Cardiac muscle cell (in vitro differentiated cells and primary cell): Measurements from ENCODE around the gene BCAS3. TPM values are rescaled to one million over a fixed set of nuclear protein-coding genes. Genes with fewer than 3 reads are reported as not detected.

Experiments used
- DNase-seq, 2 donors: peaks; one replicate each; pipeline versions ENCODE4 v3.0.0 to v3.0.0-alpha.2; 2010 to 2017; ENCODE audit warnings: low read depth in 1 of 2, low spot score in 1 of 2
- H3K27ac ChIP-seq: fragments of 200-600 bp; sonication (generic); 2 replicates; pipeline ENCODE4 v1.5.1; 2016
- H3K27me3 ChIP-seq: fragments of 200-600 bp; sonication (generic); 2 replicates; pipeline ENCODE4 v1.6.0; 2016; ENCODE audit warnings: control low read depth
- H3K36me3 ChIP-seq: fragments of 200-600 bp; sonication (generic); 2 replicates; pipeline ENCODE4 v1.5.1; 2016; ENCODE audit warnings: control low read depth
- H3K4me1 ChIP-seq: fragments of 200-600 bp; sonication (generic); 2 replicates; pipeline ENCODE4 v1.8.1; 2017; ENCODE audit warnings: low read depth, mild to moderate bottlenecking, mixed run types
- H3K4me3 ChIP-seq: fragments of 200-600 bp; sonication (generic); 2 replicates; pipeline ENCODE4 v1.5.1; 2016; ENCODE audit warnings: mild to moderate bottlenecking
- H3K9me3 ChIP-seq: fragments of 200-600 bp; sonication (generic); 2 replicates; pipeline ENCODE4 v1.5.1; 2017; ENCODE audit warnings: low read depth, mild to moderate bottlenecking, control low read depth
- polyA plus RNA-seq: library from polyadenylated mRNA; unstranded; fragments of >200 nt; fragmentation: Nextera tagmentation; extraction: Ambion mirVana; gene quantifications from 2 replicates; pipeline ENCODE4 v1.2.1, GENCODE V29; 2016
- total RNA-seq: library from RNA; depleted of rRNA; stranded (reverse); fragments of >200 nt; gene quantifications from 2 replicates; pipeline ENCODE4 v1.2.3, GENCODE V29; 2016
- TF ChIP-seq, protein P1 (sequence below): IDR thresholded peaks from 2 replicates; pipeline ENCODE4 v1.5.1; 2012; ENCODE audit warnings: low read depth, mild to moderate bottlenecking, low read length

Gene BCAS3
- total and polyA plus RNA-seq, 2 experiments from 2014 or later = 36.5 to 39.6 TPM

- Histone ChIP-seq H3K4me1 (peaks cover 39% of the 10 kb centered on the region), H3K27ac (peak overlapping the region; percentile 15), H3K9me3 (no peaks in the 10 kb centered on the region), H3K27me3 (no peaks in the 10 kb centered on the region), H3K4me3 (no peak overlapping the region), H3K36me3 (no peaks in the 10 kb centered on the region)
- no peak for DNase-seq
- TF ChIP-seq, protein P1, sequence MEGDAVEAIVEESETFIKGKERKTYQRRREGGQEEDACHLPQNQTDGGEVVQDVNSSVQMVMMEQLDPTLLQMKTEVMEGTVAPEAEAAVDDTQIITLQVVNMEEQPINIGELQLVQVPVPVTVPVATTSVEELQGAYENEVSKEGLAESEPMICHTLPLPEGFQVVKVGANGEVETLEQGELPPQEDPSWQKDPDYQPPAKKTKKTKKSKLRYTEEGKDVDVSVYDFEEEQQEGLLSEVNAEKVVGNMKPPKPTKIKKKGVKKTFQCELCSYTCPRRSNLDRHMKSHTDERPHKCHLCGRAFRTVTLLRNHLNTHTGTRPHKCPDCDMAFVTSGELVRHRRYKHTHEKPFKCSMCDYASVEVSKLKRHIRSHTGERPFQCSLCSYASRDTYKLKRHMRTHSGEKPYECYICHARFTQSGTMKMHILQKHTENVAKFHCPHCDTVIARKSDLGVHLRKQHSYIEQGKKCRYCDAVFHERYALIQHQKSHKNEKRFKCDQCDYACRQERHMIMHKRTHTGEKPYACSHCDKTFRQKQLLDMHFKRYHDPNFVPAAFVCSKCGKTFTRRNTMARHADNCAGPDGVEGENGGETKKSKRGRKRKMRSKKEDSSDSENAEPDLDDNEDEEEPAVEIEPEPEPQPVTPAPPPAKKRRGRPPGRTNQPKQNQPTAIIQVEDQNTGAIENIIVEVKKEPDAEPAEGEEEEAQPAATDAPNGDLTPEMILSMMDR = no peak
Measured at GRCh38 chr17:61204456-61204855, 526.8 kb downstream of the BCAS3 start.

DNA sequence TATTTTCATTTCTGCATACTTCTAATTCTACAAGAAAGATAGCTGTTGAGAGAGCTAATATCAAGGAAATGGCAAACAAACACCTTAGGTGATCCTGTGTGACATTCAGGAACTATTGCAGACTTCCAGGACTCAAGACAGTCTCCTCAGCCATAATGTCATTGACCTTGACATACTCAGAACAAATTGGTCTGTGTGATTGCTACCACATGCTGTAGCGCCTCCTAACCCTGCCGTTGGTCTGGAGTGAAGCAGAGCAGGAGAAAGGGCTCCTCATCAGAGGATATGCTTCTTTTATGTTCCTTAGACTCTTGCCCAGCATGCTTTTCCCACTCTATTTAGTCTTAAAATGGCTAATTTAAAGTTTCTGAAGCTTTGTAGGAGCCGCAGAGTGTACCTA lies 527.8 kb downstream of the BCAS3 start:
- DNase-seq = no peak
- no peak overlapping the region for H3K4me3 ChIP-seq
- TF ChIP-seq, protein P1 = no peak
- H3K27me3 ChIP-seq = no peaks in the 10 kb centered on the region
- no peaks in the 10 kb centered on the region for H3K36me3 ChIP-seq
- H3K27ac ChIP-seq = no peak overlapping the region
- H3K9me3 ChIP-seq = no peaks in the 10 kb centered on the region
- H3K4me1 ChIP-seq = peaks cover 43% of the 10 kb centered on the region

GRCh38 chr17:61205931-61206330 lies 528.3 kb downstream of the BCAS3 start:
- Histone ChIP-seq H3K27me3 (no peaks in the 10 kb centered on the region), H3K9me3 (no peaks in the 10 kb centered on the region), H3K4me3 (no peak overlapping the region), H3K36me3 (no peaks in the 10 kb centered on the region), H3K4me1 (peaks cover 49% of the 10 kb centered on the region), H3K27ac (no peak overlapping the region)
- no peak for DNase-seq
- TF ChIP-seq, protein P1 = no peak

DNA sequence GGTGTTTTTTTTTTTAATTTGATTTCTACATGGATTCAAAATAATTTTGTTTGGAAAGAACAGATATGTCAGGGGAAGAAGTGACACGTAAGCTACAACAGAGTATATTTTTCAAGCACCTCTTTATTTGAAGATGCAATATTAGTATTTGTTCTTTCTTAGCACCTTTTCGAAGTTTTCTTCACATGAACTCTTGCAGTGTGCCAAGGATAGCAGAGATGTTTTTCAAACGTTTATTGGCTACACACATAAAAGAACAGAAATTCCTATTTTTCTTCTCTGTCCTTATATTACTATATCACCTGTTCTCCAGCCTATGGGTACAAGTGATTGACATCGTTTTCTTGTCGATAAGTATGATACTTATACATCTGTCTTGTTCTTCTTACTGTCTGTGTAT lies 529.3 kb downstream of the BCAS3 start:
- TF ChIP-seq, protein P1 = no peak
- Histone ChIP-seq H3K36me3 (no peaks in the 10 kb centered on the region), H3K27ac (no peak overlapping the region), H3K4me1 (peaks cover 58% of the 10 kb centered on the region), H3K27me3 (no peaks in the 10 kb centered on the region), H3K9me3 (no peaks in the 10 kb centered on the region), H3K4me3 (no peak overlapping the region)
- DNase-seq = no peak

GRCh38 chr17:61208301-61209105 lies 530.9 kb downstream of the BCAS3 start:
- TF ChIP-seq, protein P1 = no peak
- Histone ChIP-seq H3K4me3 (no peak overlapping the region), H3K9me3 (no peaks in the 10 kb centered on the region), H3K27me3 (no peaks in the 10 kb centered on the region), H3K36me3 (no peaks in the 10 kb centered on the region), H3K4me1 (peaks cover 58% of the 10 kb centered on the region), H3K27ac (no peak overlapping the region)
- DNase-seq = peak in 1 of 2 donors; percentile 36
